Stimulated activated CD4-positive, alpha-beta T cell treated with anti-CD3 and anti-CD28 coated beads, Interleukin-1b, Interleukin-23, amount 100 ng/mL, for 48 hours (primary cell): ENCODE data around the gene SETD2.
"Not testable (repeated sequence)": the region's sequence is repeated elsewhere in the genome, so short reads cannot be mapped to it uniquely, and the experiment has no call there.

Experiments
- DNase-seq: peaks from one replicate; pipeline ENCODE4 v3.0.0-alpha.2; 2020

Gene SETD2

DNA sequence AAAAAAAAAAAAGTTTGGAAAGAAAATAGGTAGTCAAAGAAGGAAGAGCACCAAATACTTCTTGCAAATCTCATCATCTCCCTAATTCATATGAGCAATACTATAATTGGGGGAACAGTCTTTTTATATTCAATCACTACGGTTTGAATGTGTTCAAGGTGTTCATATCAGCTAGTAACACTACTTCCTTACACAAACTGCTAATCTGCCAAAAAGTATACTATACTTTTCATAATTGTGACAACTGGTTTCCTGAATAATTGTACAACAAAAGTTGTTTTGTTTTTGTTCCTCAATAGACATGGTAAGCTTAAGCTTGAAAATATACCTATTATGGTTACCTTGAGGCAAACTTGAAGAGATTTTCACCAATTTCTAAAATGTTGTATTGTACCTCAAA lies 12.1 kb downstream of the SETD2 start:
- no peak for DNase-seq

DNA sequence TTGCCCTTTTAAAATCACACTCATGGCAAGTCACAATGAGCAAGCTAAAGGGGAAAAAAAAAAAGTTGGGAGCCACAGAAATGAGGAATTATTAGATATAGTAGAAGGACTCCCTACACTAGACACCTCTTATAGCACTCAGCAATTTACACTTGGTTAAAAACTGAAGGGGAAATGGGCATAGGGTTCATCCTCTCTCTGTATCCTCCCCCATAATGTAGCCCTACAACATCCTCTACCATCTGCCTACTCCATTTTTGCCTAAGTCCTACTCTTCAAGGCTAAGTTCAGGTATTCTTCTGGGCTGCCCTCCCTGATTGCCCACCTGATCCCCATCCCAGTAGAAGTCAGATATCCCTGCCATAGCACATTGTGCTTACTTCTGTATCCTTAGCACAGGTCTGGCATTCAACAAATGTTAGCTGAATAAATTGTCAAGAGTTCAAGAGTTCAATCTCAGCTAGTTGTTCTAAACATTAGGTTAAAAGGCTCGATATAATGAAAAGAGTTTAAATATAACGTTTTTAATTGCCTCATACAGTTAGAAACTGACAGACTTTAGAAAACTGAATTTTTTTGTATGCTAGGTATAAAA lies 14.5 kb downstream of the SETD2 start:
- no peak for DNase-seq

GRCh38 chr3:47145272-47145671 lies 18.6 kb downstream of the SETD2 start:
- DNase-seq: no peak

DNA sequence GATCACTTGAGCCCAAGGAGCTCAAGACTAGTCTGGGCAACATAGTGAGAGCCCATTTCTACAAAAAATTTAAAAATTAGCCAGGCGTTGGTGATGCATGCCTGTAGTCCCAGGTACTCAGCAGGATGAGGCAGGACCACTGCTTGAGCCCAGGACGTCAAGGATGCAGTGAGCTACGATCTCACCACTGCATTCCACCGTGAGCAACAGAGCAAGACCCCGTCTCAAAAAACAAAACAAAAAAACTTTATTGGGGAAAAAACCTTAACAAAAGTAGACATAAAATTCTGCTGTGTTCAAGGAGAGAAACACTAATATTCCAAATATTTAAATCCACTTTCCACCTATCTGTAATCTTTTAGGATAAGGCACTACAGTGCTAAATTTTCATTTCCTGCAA lies 20.8 kb downstream of the SETD2 start:
- no peak for DNase-seq

- DNase-seq: not testable (repeated sequence)
Measured at GRCh38 chr3:47142536-47142935, 21.4 kb downstream of the SETD2 start.

- DNase-seq: not testable (repeated sequence)
Measured at GRCh38 chr3:47140973-47141461, 22.9 kb downstream of the SETD2 start.

DNA sequence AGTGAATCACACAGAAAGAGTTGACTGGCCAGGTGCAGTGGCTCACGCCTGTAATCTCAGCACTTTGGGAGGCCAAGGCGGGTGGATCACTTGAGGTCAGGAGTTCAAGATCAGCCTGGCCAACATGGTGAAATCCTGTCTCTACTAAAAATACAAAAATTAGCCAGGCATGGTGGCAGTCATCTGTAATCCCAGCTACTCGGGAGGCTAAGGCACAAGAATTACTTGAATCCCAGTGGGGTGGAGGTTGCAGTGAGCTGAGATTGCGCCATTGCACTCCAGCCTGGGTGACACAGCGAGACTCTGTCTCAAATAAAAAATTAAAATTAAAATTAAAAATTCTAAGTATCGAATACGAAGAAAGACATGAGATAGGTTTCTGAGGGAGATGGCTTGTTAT lies 23.4 kb downstream of the SETD2 start:
- DNase-seq: not testable (repeated sequence)

- DNase-seq: no peak
Measured at GRCh38 chr3:47134311-47134710, 29.6 kb downstream of the SETD2 start.

- DNase-seq: no peak
Measured at GRCh38 chr3:47133641-47134040, 30.3 kb downstream of the SETD2 start.

GRCh38 chr3:47130557-47130956 lies 33.4 kb downstream of the SETD2 start:
- DNase-seq: no peak

DNA sequence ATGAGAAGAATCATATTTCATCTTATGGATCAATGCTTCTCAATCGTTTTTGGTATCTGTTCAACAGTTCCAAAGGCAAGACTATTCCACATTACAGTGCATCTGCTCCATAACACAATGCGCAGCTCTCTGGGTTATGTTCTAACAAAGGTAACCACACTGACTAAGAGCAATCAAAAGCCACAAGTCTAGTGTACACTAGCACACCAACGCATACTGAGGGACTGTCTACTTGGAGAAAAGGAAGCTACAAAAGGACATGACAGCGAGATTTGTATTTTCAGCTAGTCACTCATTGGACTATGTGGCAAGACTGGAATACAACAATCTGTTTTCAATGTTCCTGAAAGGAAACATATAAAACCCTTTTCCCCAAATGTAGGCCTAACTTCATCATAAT lies 35.8 kb downstream of the SETD2 start:
- DNase-seq: no peak

DNA sequence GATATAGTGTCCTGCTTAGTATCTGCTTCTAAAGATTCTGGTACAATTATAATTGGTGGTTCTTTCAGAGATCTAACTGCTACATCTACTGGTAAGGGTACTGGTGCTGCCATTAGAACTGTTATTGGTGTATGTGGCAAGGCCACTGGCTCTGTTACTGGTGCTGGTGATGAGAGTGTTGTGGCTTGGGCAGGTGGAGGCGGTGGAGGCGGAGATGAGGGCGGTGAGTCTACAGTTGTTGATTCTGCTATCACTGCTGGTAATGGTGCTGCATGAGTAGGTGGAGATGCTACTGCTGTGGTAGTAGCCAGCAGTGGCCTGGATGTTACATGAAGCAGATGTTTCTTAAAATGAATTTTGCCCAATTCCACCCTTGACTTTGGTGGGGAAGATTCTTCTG lies 40.1 kb downstream of the SETD2 start:
- DNase-seq: no peak

DNA sequence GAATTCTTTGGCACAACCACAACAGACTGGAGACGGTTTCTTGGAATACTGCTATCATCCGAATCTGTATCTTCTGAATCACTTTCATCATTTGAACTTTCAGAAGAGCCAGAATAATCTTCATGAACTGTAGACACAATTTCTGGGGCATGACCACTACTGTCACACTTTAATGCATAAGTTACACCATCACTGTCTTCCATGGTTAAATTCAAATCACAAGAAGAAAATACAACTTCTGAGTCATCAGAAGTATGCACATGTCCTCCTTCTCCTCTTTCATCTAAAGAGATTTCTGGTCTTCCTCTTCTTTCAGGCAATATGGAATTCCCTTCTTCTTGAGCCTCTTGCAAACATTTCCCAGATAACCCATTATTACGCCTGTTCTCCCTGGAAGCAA lies 42.5 kb downstream of the SETD2 start:
- DNase-seq: no peak

DNA sequence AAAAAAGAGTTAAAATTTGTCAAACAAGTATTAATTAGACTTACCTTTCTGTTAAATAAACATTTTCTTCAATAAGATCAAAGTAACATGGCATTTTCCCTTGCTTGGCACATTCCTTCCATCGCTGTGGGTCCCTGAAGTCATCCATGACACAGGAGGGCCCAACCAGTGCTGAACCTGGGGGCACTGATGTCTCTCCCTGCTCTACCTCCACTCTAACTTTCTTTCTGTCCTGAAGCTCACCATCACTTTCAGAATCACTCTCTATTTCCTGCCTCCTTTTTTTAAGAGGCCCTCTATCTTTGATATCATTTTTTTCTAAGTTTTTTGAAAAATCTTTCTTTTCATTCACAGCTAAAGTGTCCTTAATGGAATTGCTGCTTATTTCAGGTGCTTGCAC lies 43.8 kb downstream of the SETD2 start:
- DNase-seq: no peak

DNA sequence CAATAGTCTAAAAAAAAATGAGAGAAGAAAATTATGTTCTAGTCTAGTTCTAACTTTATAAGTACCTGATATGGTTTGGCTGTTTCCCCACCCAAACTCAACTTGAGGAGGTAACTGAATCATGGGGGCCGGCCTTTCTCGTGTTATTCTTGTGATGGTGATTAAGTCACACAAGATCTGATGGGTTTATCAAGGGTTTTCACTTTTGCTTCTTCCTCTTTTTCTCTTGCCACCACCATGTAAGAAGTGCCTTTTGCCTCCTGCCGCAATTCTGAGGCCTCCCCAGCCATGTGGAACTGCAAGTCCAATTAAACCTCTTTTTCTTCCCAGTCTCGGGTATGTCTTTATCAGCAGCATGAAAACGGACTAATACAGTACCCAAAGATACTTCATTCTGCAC lies 44.5 kb downstream of the SETD2 start:
- DNase-seq: not testable (repeated sequence)

- no peak for DNase-seq
Measured at GRCh38 chr3:47117807-47118364, 46.0 kb downstream of the SETD2 start.

DNA sequence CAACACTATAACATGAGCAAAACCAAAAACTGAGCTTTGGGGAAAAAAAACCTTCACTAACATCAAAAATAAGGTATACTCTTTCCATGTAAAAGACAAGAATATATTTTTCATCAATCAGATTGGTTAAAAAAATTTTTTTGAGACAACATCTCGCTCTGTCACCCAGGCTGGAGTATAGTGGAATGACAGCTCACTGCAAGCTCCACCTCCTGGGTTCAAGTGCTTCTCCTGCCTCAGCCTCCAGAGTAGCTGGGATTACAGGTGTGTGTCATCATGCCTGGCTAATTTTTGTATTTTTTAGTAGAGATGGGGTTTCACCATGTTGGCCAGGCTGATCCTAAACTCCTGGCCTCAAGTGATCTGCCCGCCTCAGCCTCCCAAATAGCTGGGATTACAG lies 48.4 kb downstream of the SETD2 start:
- not testable (repeated sequence) for DNase-seq

DNA sequence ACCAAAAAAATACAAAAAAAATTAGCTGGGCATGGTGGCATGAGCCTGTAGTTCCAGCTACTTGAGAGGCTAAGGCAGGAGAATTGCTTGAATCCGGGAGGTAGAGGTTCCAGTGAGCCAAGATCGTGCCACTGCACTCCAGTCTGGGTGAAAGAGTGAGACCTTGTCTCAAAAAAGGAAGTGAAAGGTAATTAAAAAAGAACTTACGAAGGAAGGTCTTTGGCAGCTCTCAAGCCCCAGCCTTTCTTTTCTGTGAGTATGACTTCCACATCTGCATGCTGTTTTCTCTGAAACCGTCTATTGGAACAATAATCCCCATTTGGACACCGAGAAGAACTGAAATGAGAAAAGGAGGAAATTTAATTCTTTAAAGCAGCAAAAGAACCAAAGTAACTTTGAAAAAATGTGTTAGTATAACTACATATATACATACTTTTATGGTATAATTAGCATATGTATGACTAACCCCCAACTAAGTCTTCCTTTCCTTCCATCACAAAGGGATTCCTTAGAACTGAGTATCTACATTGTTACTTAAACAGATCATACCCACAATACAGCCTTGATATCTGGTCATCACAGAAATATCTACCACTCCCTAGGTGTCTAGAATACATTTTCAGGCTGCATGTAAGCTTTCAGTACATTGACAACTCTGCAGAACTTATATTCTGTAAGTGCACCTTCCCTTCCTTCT lies 50.1 kb downstream of the SETD2 start:
- DNase-seq: no peak

- DNase-seq: no peak
Measured at GRCh38 chr3:47112997-47113396, 50.9 kb downstream of the SETD2 start.

DNA sequence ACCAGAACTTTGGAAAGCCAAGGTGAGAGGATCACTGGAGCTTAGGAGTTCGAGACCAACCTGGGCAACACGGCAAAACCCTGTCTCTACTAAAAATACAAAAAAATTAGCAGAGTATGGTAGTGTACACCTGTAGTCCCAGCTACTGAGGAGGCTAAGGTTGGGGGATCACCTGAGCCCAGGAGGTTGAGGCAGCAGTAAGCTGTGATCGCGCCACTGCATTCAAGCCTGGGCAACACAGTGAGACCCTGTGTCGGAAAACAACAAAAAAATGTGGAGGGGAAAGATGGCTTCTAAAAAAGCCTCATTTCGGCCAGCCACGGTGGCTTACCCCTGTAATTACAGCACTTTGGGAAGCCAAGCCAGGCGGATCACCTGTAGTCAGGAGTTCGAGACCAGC lies 54.5 kb downstream of the SETD2 start:
- DNase-seq: no peak

DNA sequence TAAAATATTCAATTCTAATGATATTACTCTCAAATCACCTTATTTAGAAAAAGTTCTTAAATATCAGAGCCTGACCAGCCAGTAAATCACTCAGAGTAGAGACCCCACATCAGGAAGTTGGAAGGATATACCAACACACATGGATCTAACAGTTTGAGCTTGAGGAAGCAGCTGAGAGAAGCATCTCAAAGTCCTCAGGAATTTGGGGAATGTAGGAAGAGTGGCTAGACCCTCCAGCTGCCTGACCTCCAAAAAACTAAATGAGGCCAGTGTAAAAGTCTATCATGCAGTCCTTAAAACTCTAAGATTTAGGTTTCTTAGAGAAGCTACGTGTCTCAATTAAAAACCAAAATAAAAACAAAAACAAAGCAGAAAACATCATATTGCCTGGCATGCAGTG lies 55.4 kb downstream of the SETD2 start:
- DNase-seq: no peak

- no peak for DNase-seq
Measured at GRCh38 chr3:47104259-47104658, 59.7 kb downstream of the SETD2 start.

DNA sequence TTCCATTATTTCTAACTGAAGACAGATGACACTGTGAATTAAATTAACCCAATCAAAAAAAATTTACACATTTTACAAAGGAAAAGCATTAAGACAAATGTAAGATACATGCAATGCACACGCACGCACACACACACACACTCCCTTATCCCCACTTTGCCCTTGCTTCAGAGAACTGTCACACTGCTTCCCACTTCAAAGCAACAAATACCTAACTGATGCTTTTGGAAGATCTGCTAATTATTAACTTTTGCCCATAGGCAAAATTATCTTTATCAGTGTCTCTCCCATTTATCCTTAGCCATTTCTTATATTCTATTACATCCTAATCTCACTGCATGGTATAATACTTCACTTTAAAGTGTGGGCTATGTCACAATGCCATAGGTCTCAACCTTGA lies 60.3 kb downstream of the SETD2 start:
- DNase-seq: no peak

DNA sequence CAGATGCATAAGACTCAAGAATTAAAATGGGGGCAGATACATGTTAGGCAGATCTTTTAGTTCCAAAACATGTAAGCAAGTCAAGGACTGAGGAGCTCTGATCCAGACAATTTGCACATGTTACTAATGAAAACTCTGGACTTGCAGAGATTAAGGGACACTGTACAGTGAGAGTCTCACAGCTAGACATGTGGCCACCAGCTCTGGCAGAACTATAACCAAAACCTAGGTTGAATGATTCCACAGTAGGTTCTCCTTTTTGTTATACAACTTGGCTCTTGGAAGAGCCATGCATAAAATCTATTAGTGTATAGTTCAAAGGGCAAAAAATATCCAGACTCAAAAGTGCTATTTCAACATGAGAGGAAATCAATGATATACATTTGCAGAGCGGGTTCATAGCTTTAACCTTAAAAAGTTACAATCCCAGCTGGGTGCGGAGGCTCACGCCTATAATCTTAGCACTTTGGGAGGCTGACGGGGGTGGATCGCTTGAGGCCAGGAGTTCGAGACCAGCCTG lies 61.8 kb downstream of the SETD2 start:
- no peak for DNase-seq
